ENCODE measurements around the gene CYP26C1. TPM values are rescaled to one million over a fixed set of nuclear protein-coding genes. Genes with fewer than 3 reads are reported as not detected.

Gene CYP26C1
- total and polyA plus RNA-seq, 2 of the 13 experiments (the other 11 are each of a cell fraction or from before 2014, with no cell fraction given): 0.02 TPM; not detected in 1

GRCh38 chr10:93106631-93107072, 46.1 kb downstream of the CYP26C1 start (continued):
- TF ChIP-seq, protein P1, sequence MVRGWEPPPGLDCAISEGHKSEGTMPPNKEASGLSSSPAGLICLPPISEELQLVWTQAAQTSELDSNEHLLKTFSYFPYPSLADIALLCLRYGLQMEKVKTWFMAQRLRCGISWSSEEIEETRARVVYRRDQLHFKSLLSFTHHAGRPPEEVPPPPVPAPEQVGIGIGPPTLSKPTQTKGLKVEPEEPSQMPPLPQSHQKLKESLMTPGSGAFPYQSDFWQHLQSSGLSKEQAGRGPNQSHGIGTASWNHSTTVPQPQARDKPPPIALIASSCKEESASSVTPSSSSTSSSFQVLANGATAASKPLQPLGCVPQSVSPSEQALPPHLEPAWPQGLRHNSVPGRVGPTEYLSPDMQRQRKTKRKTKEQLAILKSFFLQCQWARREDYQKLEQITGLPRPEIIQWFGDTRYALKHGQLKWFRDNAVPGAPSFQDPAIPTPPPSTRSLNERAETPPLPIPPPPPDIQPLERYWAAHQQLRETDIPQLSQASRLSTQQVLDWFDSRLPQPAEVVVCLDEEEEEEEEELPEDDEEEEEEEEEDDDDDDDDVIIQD (CRISPR knock-in tag; IDR thresholded peaks at IDR 0.05; ENCODE audit: low read depth): peak; percentile 86; the same call in 1 of the 2 replicates
- TF ChIP-seq ZNF567 (CRISPR knock-in tag; IDR thresholded peaks at IDR 0.05; ENCODE audit: borderline replicate concordance) (no peak), ZNF225 (CRISPR knock-in tag; IDR thresholded peaks at IDR 0.05) (no peak), ZNF616 (CRISPR knock-in tag; IDR thresholded peaks at IDR 0.05; ENCODE audit: low read depth) (no peak), U2AF1 (optimal IDR thresholded peaks at IDR 0.05; ENCODE audit: low read depth, low read length) (no peak), PRMT3 (CRISPR knock-in tag; IDR thresholded peaks at IDR 0.05; ENCODE audit: borderline replicate concordance, low read depth) (no peak), ONECUT2 (CRISPR knock-in tag; IDR thresholded peaks at IDR 0.05) (no peak), ZNF572 (CRISPR knock-in tag; IDR thresholded peaks at IDR 0.05) (no peak), FOXK1 (CRISPR knock-in tag; IDR thresholded peaks at IDR 0.05; ENCODE audit: borderline replicate concordance, low read depth) (peak; percentile 97), ZNF136 (CRISPR knock-in tag; IDR thresholded peaks at IDR 0.05; ENCODE audit: low read depth) (no peak), ELF4 (CRISPR knock-in tag; IDR thresholded peaks at IDR 0.05; ENCODE audit: borderline replicate concordance) (no peak), SIN3A (IDR thresholded peaks at IDR 0.05; ENCODE audit: borderline replicate concordance, low read depth, low read length) (no peak), EHMT2 (IDR thresholded peaks at IDR 0.05; ENCODE audit: borderline replicate concordance, low read depth, low read length) (no peak; the same call in 1 of the 2 replicates), PHF20 (CRISPR knock-in tag; IDR thresholded peaks at IDR 0.05) (no peak), ZNF367 (CRISPR knock-in tag; IDR thresholded peaks at IDR 0.05; ENCODE audit: borderline replicate concordance) (no peak), ZNF576 (CRISPR knock-in tag; IDR thresholded peaks at IDR 0.05) (no peak), TGIF2 (CRISPR knock-in tag; IDR thresholded peaks at IDR 0.05) (peak; percentile 87), NONO (IDR thresholded peaks at IDR 0.05) (no peak), NONO (CRISPR knock-in tag; conservative IDR thresholded peaks at IDR 0.05) (no peak; the same call in 1 of the 2 replicates), GABPB1 (CRISPR knock-in tag; IDR thresholded peaks at IDR 0.05) (no peak; the same call in 1 of the 2 replicates), ZMYM3 (CRISPR knock-in tag; IDR thresholded peaks at IDR 0.05) (no peak), RNF219 (CRISPR knock-in tag; IDR thresholded peaks at IDR 0.05) (0 out of 2 replicates have a peak, but pooled peaks have one; percentile 69)
- TF ChIP-seq, protein P2, sequence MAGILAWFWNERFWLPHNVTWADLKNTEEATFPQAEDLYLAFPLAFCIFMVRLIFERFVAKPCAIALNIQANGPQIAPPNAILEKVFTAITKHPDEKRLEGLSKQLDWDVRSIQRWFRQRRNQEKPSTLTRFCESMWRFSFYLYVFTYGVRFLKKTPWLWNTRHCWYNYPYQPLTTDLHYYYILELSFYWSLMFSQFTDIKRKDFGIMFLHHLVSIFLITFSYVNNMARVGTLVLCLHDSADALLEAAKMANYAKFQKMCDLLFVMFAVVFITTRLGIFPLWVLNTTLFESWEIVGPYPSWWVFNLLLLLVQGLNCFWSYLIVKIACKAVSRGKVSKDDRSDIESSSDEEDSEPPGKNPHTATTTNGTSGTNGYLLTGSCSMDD (CRISPR knock-in tag; IDR thresholded peaks at IDR 0.05): no peak
- TF ChIP-seq, protein P3, sequence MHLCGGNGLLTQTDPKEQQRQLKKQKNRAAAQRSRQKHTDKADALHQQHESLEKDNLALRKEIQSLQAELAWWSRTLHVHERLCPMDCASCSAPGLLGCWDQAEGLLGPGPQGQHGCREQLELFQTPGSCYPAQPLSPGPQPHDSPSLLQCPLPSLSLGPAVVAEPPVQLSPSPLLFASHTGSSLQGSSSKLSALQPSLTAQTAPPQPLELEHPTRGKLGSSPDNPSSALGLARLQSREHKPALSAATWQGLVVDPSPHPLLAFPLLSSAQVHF (CRISPR knock-in tag; IDR thresholded peaks at IDR 0.05): no peak
- TF ChIP-seq, protein P4, sequence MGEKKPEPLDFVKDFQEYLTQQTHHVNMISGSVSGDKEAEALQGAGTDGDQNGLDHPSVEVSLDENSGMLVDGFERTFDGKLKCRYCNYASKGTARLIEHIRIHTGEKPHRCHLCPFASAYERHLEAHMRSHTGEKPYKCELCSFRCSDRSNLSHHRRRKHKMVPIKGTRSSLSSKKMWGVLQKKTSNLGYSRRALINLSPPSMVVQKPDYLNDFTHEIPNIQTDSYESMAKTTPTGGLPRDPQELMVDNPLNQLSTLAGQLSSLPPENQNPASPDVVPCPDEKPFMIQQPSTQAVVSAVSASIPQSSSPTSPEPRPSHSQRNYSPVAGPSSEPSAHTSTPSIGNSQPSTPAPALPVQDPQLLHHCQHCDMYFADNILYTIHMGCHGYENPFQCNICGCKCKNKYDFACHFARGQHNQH (CRISPR knock-in tag; IDR thresholded peaks at IDR 0.05): peak; percentile 90
